Measurements from ENCODE around the gene CMSS1. TPM values are rescaled to one million over a fixed set of nuclear protein-coding genes. Genes with fewer than 3 reads are reported as not detected.

Gene CMSS1
- total RNA-seq, 1 experiment from 2014 or later, result 55.8 TPM

DNA sequence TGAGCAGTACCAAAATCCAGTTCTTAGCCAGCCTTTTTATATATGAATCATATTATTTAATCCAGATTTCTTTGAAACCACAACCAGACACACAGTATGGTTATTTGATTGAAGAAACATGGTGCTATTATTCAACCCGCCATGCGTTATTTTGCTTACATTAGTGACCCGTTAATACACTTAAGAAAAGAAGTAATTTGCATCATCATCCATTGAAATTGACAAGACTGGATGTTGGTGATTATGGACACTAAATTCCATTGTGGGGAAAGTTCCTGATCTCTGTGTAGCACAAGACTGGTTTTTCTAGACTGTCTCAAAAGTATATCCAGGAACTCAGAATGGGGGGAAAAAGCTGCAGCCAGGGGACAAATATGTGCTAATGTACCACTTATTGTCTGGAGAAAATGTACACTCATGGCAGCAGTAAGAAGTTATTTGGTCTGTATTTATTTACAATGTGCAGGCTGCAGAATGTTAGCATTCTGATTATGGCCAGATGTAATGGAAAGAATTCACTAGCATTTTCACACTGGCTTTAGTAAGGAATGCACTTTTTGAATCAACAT, 216.3 kb downstream of the CMSS1 start:
- CTCF ChIA-PET, result interaction anchor here (1.6 kb wide), 1 partner anchor 9 kb away, joined by 5 read pairs; no protein-coding TSS in a partner anchor
- intact Hi-C loops (cut with micrococcal nuclease; ENCODE audit: unreplicated experiment), result no loop called here
- H3K27me3 Mint-ChIP-seq (ENCODE audit: unreplicated experiment), result no peaks in the 10 kb centered on the region
- H3K27ac Mint-ChIP-seq (ENCODE audit: unreplicated experiment), result no peak overlapping the region
- no TSS peak for BruUV-seq (replicated peaks)
- no peak overlapping the region for H3K4me3 Mint-ChIP-seq (ENCODE audit: low read depth, unreplicated experiment)
- peaks cover 22% of the 10 kb centered on the region for H3K4me1 Mint-ChIP-seq (ENCODE audit: low read depth, unreplicated experiment)
- DNase-seq, result no peak
- H3K9me3 Mint-ChIP-seq (ENCODE audit: low read depth, unreplicated experiment), result no peaks in the 10 kb centered on the region
- H3K36me3 Mint-ChIP-seq (ENCODE audit: insufficient read depth, unreplicated experiment), result no peaks in the 10 kb centered on the region
- TF ChIP-seq, protein P1, sequence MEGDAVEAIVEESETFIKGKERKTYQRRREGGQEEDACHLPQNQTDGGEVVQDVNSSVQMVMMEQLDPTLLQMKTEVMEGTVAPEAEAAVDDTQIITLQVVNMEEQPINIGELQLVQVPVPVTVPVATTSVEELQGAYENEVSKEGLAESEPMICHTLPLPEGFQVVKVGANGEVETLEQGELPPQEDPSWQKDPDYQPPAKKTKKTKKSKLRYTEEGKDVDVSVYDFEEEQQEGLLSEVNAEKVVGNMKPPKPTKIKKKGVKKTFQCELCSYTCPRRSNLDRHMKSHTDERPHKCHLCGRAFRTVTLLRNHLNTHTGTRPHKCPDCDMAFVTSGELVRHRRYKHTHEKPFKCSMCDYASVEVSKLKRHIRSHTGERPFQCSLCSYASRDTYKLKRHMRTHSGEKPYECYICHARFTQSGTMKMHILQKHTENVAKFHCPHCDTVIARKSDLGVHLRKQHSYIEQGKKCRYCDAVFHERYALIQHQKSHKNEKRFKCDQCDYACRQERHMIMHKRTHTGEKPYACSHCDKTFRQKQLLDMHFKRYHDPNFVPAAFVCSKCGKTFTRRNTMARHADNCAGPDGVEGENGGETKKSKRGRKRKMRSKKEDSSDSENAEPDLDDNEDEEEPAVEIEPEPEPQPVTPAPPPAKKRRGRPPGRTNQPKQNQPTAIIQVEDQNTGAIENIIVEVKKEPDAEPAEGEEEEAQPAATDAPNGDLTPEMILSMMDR (IDR thresholded peaks at IDR 0.05; ENCODE audit: unreplicated experiment), result no peak

DNA sequence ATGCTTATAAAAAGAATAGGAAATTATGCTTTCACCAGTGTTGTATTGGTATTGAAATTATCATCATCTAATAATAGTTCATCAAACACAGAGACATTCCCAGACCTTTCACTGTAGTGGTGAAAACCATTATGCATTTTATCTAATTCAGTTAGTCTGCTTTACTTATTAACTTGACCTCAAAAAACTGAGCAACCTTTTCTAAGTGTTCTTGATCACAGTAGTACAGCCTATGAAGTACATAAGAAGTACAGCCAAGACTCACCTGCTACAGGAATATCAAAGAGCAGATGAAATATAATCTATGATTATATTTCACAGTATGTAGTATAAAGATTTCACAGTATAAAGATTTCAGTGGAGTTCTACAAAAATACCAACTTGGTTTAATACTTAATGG, 221.4 kb downstream of the CMSS1 start:
- no peak for DNase-seq
- TF ChIP-seq, protein P1 (IDR thresholded peaks at IDR 0.05; ENCODE audit: unreplicated experiment), result no peak
- Mint-ChIP-seq H3K27ac (ENCODE audit: unreplicated experiment) (no peak overlapping the region), H3K4me1 (ENCODE audit: low read depth, unreplicated experiment) (peaks cover 55% of the 10 kb centered on the region), H3K36me3 (ENCODE audit: insufficient read depth, unreplicated experiment) (peaks cover 19% of the 10 kb centered on the region), H3K27me3 (ENCODE audit: unreplicated experiment) (no peaks in the 10 kb centered on the region), H3K4me3 (ENCODE audit: low read depth, unreplicated experiment) (no peak overlapping the region), H3K9me3 (ENCODE audit: low read depth, unreplicated experiment) (no peaks in the 10 kb centered on the region)
- CTCF ChIA-PET, result no interaction called here
- intact Hi-C loops (cut with micrococcal nuclease; ENCODE audit: unreplicated experiment), result no loop called here
- no TSS peak for BruUV-seq (replicated peaks)

DNA sequence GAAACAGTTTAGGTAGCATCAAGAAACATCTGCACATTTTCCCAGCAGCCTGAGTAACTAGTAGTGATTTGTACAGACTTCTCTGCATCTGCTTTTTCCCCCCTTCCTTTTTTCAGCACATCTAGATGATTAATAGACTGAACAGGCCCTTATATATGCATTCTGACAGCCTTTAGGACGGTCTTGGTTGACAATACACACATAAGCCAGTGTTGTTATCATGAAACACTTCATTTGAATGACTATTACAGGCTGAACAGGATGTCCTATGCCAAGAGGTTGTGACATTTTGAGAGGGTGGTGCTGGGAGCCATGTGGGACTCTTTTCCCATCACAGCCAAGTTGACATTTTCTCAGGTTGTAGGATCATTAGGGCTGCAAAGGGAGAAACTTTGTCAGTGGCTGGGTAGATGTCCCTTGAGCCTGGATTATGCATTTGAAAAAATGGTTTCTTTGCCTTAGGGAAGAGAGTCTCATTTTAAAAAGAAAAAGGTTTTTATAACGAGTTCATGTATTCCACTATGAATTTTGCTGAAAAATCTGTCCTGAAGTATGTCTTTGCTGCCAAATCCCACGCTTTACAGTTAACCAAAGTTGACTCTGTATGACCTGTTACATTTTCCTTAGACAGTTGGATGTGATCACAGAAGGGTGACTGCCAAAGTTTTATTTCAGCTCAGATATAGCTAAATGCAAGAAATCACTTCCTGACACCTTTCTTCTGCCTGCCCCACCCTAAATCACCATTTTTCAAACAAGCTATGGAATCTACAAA, 223.0 kb downstream of the CMSS1 start:
- DNase-seq, result no peak
- TF ChIP-seq, protein P1 (IDR thresholded peaks at IDR 0.05; ENCODE audit: unreplicated experiment), result no peak
- intact Hi-C loops (cut with micrococcal nuclease; ENCODE audit: unreplicated experiment), result loop anchor here (10.0 kb wide), 3 partner anchors 86 to 196 kb away; no protein-coding TSS in a partner anchor
- Mint-ChIP-seq H3K36me3 (ENCODE audit: insufficient read depth, unreplicated experiment) (peaks cover 19% of the 10 kb centered on the region), H3K4me3 (ENCODE audit: low read depth, unreplicated experiment) (no peak overlapping the region), H3K27ac (ENCODE audit: unreplicated experiment) (peak overlapping the region; percentile 97), H3K27me3 (ENCODE audit: unreplicated experiment) (no peaks in the 10 kb centered on the region), H3K4me1 (ENCODE audit: low read depth, unreplicated experiment) (peaks cover 61% of the 10 kb centered on the region), H3K9me3 (ENCODE audit: low read depth, unreplicated experiment) (no peaks in the 10 kb centered on the region)
- CTCF ChIA-PET, result interaction anchor here (1.3 to 3.0 kb wide), 3 partner anchors 16 to 38 kb away, joined by 3 to 10 read pairs (median 4); no protein-coding TSS in a partner anchor
- no TSS peak for BruUV-seq (replicated peaks)

DNA sequence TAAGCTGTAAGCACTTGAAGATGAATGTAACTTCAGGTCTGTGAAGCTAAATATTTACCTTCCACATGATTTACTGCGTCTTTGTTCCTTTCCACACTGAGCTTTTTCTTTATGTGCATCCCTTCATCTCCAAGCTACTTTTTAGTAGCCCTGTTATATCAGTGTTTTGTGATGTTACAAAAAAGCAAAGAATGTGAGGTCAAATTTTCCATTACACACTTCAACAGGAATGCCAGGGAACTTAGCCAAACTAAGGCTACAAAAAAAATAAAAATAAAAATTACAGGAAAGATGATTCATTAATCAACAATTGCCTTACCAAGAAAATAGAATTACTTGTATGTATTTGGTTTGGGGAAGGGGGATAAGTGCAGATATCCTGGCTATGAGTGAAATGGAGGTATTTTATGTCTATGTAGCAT, 223.7 kb downstream of the CMSS1 start:
- H3K27ac Mint-ChIP-seq (ENCODE audit: unreplicated experiment), result peak overlapping the region; percentile 97
- TF ChIP-seq, protein P1 (IDR thresholded peaks at IDR 0.05; ENCODE audit: unreplicated experiment), result no peak
- DNase-seq, result no peak
- no TSS peak for BruUV-seq (replicated peaks)
- peaks cover 68% of the 10 kb centered on the region for H3K4me1 Mint-ChIP-seq (ENCODE audit: low read depth, unreplicated experiment)
- intact Hi-C loops (cut with micrococcal nuclease; ENCODE audit: unreplicated experiment), result loop anchor here (10.0 kb wide), 3 partner anchors 87 to 197 kb away; no protein-coding TSS in a partner anchor
- H3K4me3 Mint-ChIP-seq (ENCODE audit: low read depth, unreplicated experiment), result no peak overlapping the region
- CTCF ChIA-PET, result interaction anchor here (1.3 to 3.0 kb wide), 4 partner anchors 16 to 213 kb away, joined by 3 to 10 read pairs (median 4); no protein-coding TSS in a partner anchor
- no peaks in the 10 kb centered on the region for H3K27me3 Mint-ChIP-seq (ENCODE audit: unreplicated experiment)
- no peaks in the 10 kb centered on the region for H3K9me3 Mint-ChIP-seq (ENCODE audit: low read depth, unreplicated experiment)
- H3K36me3 Mint-ChIP-seq (ENCODE audit: insufficient read depth, unreplicated experiment), result peaks cover 19% of the 10 kb centered on the region

All from Calu3 (cell line).